K562 (cell line): ENCODE measurements around the gene OSBP2. TPM values are rescaled to one million over a fixed set of nuclear protein-coding genes. Genes with fewer than 3 reads are reported as not detected.

ENCODE experiments used
- ATAC-seq: fragments of 200-7000 bp; cut with Tn5 transposase; 3 replicates; pipeline ENCODE4 v1.9.1; 2020; ENCODE audit warnings: moderate library complexity
- BruUV-seq: library from RNA; stranded (reverse); fragments of 400-500 nt; replicated peaks from 2 replicates; lab custom pipeline; 2021; lab: Mats Ljungman, UMichigan
- CTCF ChIA-PET: fragments of 300-600 bp; formaldehyde crosslinking; extraction: SDS; loops from one replicate; lab custom pipeline; 2021; ENCODE audit warnings: low intra/inter-chr PET ratio; lab: Yijun Ruan, JAX
- POLR2A ChIA-PET: fragments of 300-600, 350-650 bp; sonication (Branson Sonifier 250); formaldehyde crosslinking; extraction: SDS; loops from one replicate; lab custom pipeline; 2021; ENCODE audit warnings: antibody characterized with exemption, inconsistent platforms; lab: Yijun Ruan, JAX
- DNase-seq, 4 experiments: peaks; one replicate each; pipeline versions ENCODE4 v3.0.0 to v3.0.0-alpha.2; 2011 to 2018; ENCODE audit warnings: low spot score in 3 of 4, mixed read lengths in 3 of 4; ENCODE audit errors: extremely low read depth in 1 of 4
- FAIRE-seq: peaks from 2 replicates; lab custom pipeline; 2011; peaks lifted over from hg19 to GRCh38; lab: Jason Lieb, UNC
- H2AFZ ChIP-seq: 2 replicates; pipeline ENCODE4 v1.6.0; 2011; ENCODE audit warnings: low read depth, low read length, control low read depth, inconsistent platforms
- H3K27ac ChIP-seq: fragments of 200-600 bp; 3 replicates; pipeline ENCODE4 v1.8.0; 2011; ENCODE audit warnings: low read depth, mild to moderate bottlenecking, control low read depth, inconsistent platforms, low read length, moderate library complexity, mixed read lengths; ENCODE audit errors: extremely low read depth
- H3K27me3 ChIP-seq, 2 experiments: fragments of 300-600 bp in 1 of 2; 2 replicates in 1 of 2; 3 replicates in 1 of 2; pipeline versions ENCODE4 v1.6.0 to v1.8.0; 2011; ENCODE audit warnings: inconsistent platforms in 2 of 2, low read length in 2 of 2, mild to moderate bottlenecking in 1 of 2, mixed read lengths in 1 of 2, moderate library complexity in 1 of 2; ENCODE audit not compliant: control insufficient read depth in 2 of 2, insufficient read depth in 2 of 2
- H3K36me3 ChIP-seq: fragments of 300-600 bp; 3 replicates; pipeline ENCODE4 v1.8.0; 2011; ENCODE audit warnings: mild to moderate bottlenecking, low read length, inconsistent platforms; ENCODE audit not compliant: control insufficient read depth, insufficient read depth
- H3K4me1 ChIP-seq, 2 experiments: fragments of 200-600 bp in 1 of 2; replicated peaks in 1 of 2; 2 replicates in 1 of 2; 3 replicates in 1 of 2; pipeline versions ENCODE4 v1.5.1 to v1.8.0; 2011; ENCODE audit warnings: inconsistent platforms in 2 of 2, low read length in 2 of 2, mild to moderate bottlenecking in 1 of 2, mixed read lengths in 1 of 2, moderate library complexity in 1 of 2; ENCODE audit not compliant: control insufficient read depth in 2 of 2, insufficient read depth in 2 of 2
- H3K4me2 ChIP-seq: 2 replicates; pipeline ENCODE4 v1.6.1; 2011; ENCODE audit warnings: low read length, control low read depth, inconsistent platforms, mixed read lengths; ENCODE audit not compliant: insufficient read depth
- H3K4me3 ChIP-seq: fragments of 200-600 bp; sonication (generic), shearing (Covaris generic); 2 replicates; pipeline ENCODE4 v1.5.1; 2016; ENCODE audit warnings: control low read depth, inconsistent platforms
- H3K79me2 ChIP-seq: fragments of 200-600 bp; 3 replicates; pipeline ENCODE4 v1.8.0; 2011; ENCODE audit warnings: low read length, inconsistent platforms; ENCODE audit not compliant: control insufficient read depth, insufficient read depth
- H3K9ac ChIP-seq, 2 experiments: 2 replicates each; pipeline versions ENCODE4 v1.6.0 to v1.6.1; 2011; ENCODE audit warnings: low read depth in 2 of 2, low read length in 2 of 2, control low read depth in 1 of 2, inconsistent platforms in 1 of 2, mild to moderate bottlenecking in 1 of 2, mixed read lengths in 1 of 2; ENCODE audit not compliant: insufficient read depth in 1 of 2
- H3K9me1 ChIP-seq: one replicate; pipeline ENCODE4 v1.6.0; 2011; ENCODE audit warnings: inconsistent platforms, mild to moderate bottlenecking, low read length, moderate library complexity; ENCODE audit not compliant: control insufficient read depth, insufficient read depth
- H3K9me3 ChIP-seq: replicated peaks from 2 replicates; pipeline ENCODE4 v1.5.1; 2011; ENCODE audit warnings: low read depth, low read length, inconsistent platforms; ENCODE audit not compliant: control insufficient read depth, insufficient read depth
- H4K20me1 ChIP-seq: replicated peaks from 2 replicates; pipeline ENCODE4 v1.6.1; 2011; ENCODE audit warnings: low read length, inconsistent platforms, mixed read lengths; ENCODE audit not compliant: control insufficient read depth, insufficient read depth
- ADNP ChIP-seq: fragments of 200-800 bp; sonication (Bioruptor generic); IDR thresholded peaks from 2 replicates; pipeline ENCODE4 v1.6.1; 2016; ENCODE audit warnings: missing genetic modification characterization, missing compliant biosample characterization
- ELF2 ChIP-seq: fragments of 250-450 bp; sonication (Bioruptor Pico); IDR thresholded peaks from 2 replicates; pipeline ENCODE4 v1.5.0; 2021; ENCODE audit warnings: mild to moderate bottlenecking
- FOSL1 ChIP-seq: fragments of 200-800 bp; sonication (Bioruptor generic); conservative IDR thresholded peaks from 2 replicates; pipeline ENCODE4 v1.6.1; 2016; ENCODE audit warnings: missing genetic modification characterization, missing compliant biosample characterization
- FOXP1 ChIP-seq: sonication (generic); formaldehyde crosslinking; IDR thresholded peaks from 2 replicates; pipeline ENCODE4 v1.8.0; 2022; ENCODE audit warnings: mild to moderate bottlenecking, missing genetic modification reagents
- HLTF ChIP-seq: fragments of 450-650 bp; IDR thresholded peaks from 2 replicates; pipeline ENCODE4 v1.6.1; 2016
- ILF3 ChIP-seq: fragments of 450-650 bp; IDR thresholded peaks from 2 replicates; pipeline ENCODE4 v1.6.1; 2018; ENCODE audit warnings: antibody characterized with exemption, mild to moderate bottlenecking, moderate library complexity, borderline replicate concordance
- PML ChIP-seq: IDR thresholded peaks from 2 replicates; pipeline ENCODE4 v1.6.1; 2012; ENCODE audit warnings: low read length, inconsistent platforms
- SIRT6 ChIP-seq: IDR thresholded peaks from one replicate; pipeline ENCODE4 v1.6.1; 2012; ENCODE audit warnings: low read depth, mild to moderate bottlenecking, control low read depth, inconsistent platforms, low read length, moderate library complexity
- ZBTB11 ChIP-seq, 3 experiments: fragments of 200-800 bp in 1 of 3; fragments of 250-450 bp in 1 of 3; fragments of 450-650 bp in 1 of 3; sonication (Bioruptor Pico) in 1 of 3; sonication (Bioruptor generic) in 1 of 3; formaldehyde crosslinking in 1 of 3; IDR thresholded peaks; 2 replicates each; pipeline versions ENCODE4 v1.6.1 to v1.8.0; 2016 to 2022; ENCODE audit warnings: mild to moderate bottlenecking in 2 of 3, missing genetic modification characterization in 2 of 3, missing compliant biosample characterization in 1 of 3, moderate library complexity in 1 of 3
- ZKSCAN1 ChIP-seq: fragments of 150-350 bp; IDR thresholded peaks from 2 replicates; pipeline ENCODE4 v1.6.1; 2016; ENCODE audit warnings: low read depth, low read length
- ZNF431 ChIP-seq: sonication (generic); formaldehyde crosslinking; IDR thresholded peaks from 2 replicates; pipeline ENCODE4 v1.8.0; 2022; ENCODE audit warnings: mild to moderate bottlenecking, missing genetic modification reagents
- WGBS: fragments of 100-300 bp; shearing (Covaris generic); methylation state at CpG from one replicate; pipeline ENCODE4 v1.1.6; 2016; ENCODE audit warnings: low coverage, mixed read lengths; ENCODE audit not compliant: insufficient coverage; ENCODE audit errors: missing lambda C conversion rate; 5-methylcytosine and 5-hydroxymethylcytosine counted together
- in situ Hi-C: fragments of 300-500 bp; cut with MboI; formaldehyde crosslinking; loops from 4 replicates; pipeline ENCODE4 v1.15.0; 2018; ENCODE audit warnings: inconsistent platforms, mixed read lengths
- intact Hi-C: fragments of 100-400 bp; cut with micrococcal nuclease; formaldehyde crosslinking; loops from 2 replicates; pipeline ENCODE4 v1.14.2; 2022
- polyA plus RNA-seq, 8 experiments: library from polyadenylated mRNA; depleted of rRNA in 4 of 8; stranded (reverse) in 5 of 8; unstranded in 3 of 8; fragments of >200 nt; fragmentation: Nextera tagmentation in 2 of 8; fragmentation: Illumina TruSeq in 1 of 8; extraction: Ambion mirVana in 2 of 8; extraction: Trizol in 1 of 8; gene quantifications; 2 replicates each; pipeline versions ENCODE4 v1.2.1 to v1.2.3, GENCODE V29; 2011 to 2014; ENCODE audit warnings: inconsistent platforms in 1 of 8, missing spikeins in 1 of 8
- total RNA-seq, 7 experiments: library from RNA; depleted of rRNA in 6 of 7; stranded (reverse); fragments of >200 nt in 6 of 7; fragmentation: Illumina TruSeq in 2 of 7; extraction: Trizol in 2 of 7; gene quantifications; 2 replicates each; pipeline versions ENCODE4 v1.2.1 to v1.2.3, GENCODE V29; 2011 to 2021; ENCODE audit warnings: low replicate concordance in 1 of 7

The OSBP2 gene
- total and polyA plus RNA-seq, 9 of the 15 experiments (the other 6 are each of a cell fraction or from before 2014, with no cell fraction given): 0.52 to 29.5 (median 21.6) TPM

GRCh38 chr22:30803679-30804078, 109.0 kb downstream of the OSBP2 start:
- H2AFZ ChIP-seq: no peak overlapping the region
- ChIA-PET POLR2A (interaction anchor here (0.6 kb wide), 1 partner anchor 44 kb away, joined by 3 read pairs; no protein-coding TSS in a partner anchor), CTCF (no interaction called here)
- no peak overlapping the region for H3K9ac ChIP-seq
- in situ Hi-C loops (no loop called here), intact Hi-C loops (no loop called here)
- H3K9me1 ChIP-seq: no peaks in the 10 kb centered on the region
- DNase-seq: no peak
- ATAC-seq: no peak
- H3K4me1 ChIP-seq: peaks cover 0 to 11% of the 10 kb centered on the region in 2 experiments; a peak in 2 of 5 replicates
- H4K20me1 ChIP-seq: 0 out of 2 replicates have a peak, but pooled peaks cover 7% of the 10 kb centered on the region
- H3K4me3 ChIP-seq: no peak overlapping the region
- no peak for FAIRE-seq
- 3% methylated on average over 4 of the region's 5 CpGs for WGBS
- no peak overlapping the region for H3K27ac ChIP-seq
- H3K79me2 ChIP-seq: no peaks in the 10 kb centered on the region
- H3K4me2 ChIP-seq: no peak overlapping the region
- peaks cover 0 to 13% of the 10 kb centered on the region in 2 experiments; a peak in 3 of 5 replicates for H3K27me3 ChIP-seq
- no peaks in the 10 kb centered on the region for H3K9me3 ChIP-seq
- TF ChIP-seq SIRT6: no peak
- no peak for TF ChIP-seq ZKSCAN1
- TF ChIP-seq HLTF: no peak
- TF ChIP-seq ELF2 (CRISPR knock-in tag): no peak
- TF ChIP-seq PML: no peak
- TF ChIP-seq ZNF431 (CRISPR knock-in tag): no peak
- no TSS peak for BruUV-seq
- no peaks in the 10 kb centered on the region for H3K36me3 ChIP-seq

GRCh38 chr22:30804626-30805025, 110.0 kb downstream of the OSBP2 start:
- no peak overlapping the region for H3K4me3 ChIP-seq
- 3% methylated on average over 5 of the region's 5 CpGs for WGBS
- H3K27ac ChIP-seq: no peak overlapping the region
- H3K9me1 ChIP-seq: no peaks in the 10 kb centered on the region
- peaks cover 4 to 21% of the 10 kb centered on the region in 2 experiments; a peak in 4 of 5 replicates for H3K27me3 ChIP-seq
- ATAC-seq (no peak), DNase-seq (no peak), FAIRE-seq (no peak)
- TF ChIP-seq ILF3 (no peak), ADNP (no peak), FOSL1 (tag) (no peak), ZBTB11 (CRISPR knock-in tag; IDR thresholded peaks at IDR 0.05) (no peak), FOXP1 (CRISPR knock-in tag) (no peak)
- no peak overlapping the region for H3K9ac ChIP-seq
- no TSS peak for BruUV-seq
- H4K20me1 ChIP-seq: 0 out of 2 replicates have a peak, but pooled peaks cover 7% of the 10 kb centered on the region
- ChIA-PET CTCF (no interaction called here), POLR2A (no interaction called here)
- no peak overlapping the region for H3K4me2 ChIP-seq
- in situ Hi-C loops: no loop called here
- H2AFZ ChIP-seq: no peak overlapping the region
- H3K79me2 ChIP-seq: no peaks in the 10 kb centered on the region
- intact Hi-C loops: no loop called here
- no peaks in the 10 kb centered on the region for H3K9me3 ChIP-seq
- H3K4me1 ChIP-seq: peaks cover 0 to 11% of the 10 kb centered on the region in 2 experiments; a peak in 2 of 5 replicates
- H3K36me3 ChIP-seq: no peaks in the 10 kb centered on the region
